HAP-1 (cell line): Measurements from ENCODE around the gene ADAM29.
"Not testable (repeated sequence)": the region's sequence is repeated elsewhere in the genome, so short reads cannot be mapped to it uniquely, and the experiment has no call there.

Experiments used
- DNase-seq, 2 experiments: peaks; one replicate each; pipeline ENCODE4 v3.0.0-alpha.2; 2016 to 2020; ENCODE audit warnings: low spot score in 2 of 2
- H3K27me3 ChIP-seq: fragments of 250-450 bp; sonication (Bioruptor Pico); 2 replicates; pipeline ENCODE4 v1.5.1; 2020; ENCODE audit warnings: low read depth, mild to moderate bottlenecking, moderate library complexity
- H3K36me3 ChIP-seq: fragments of 250-450 bp; sonication (Bioruptor Pico); replicated peaks from 2 replicates; pipeline ENCODE4 v1.5.1; 2020; ENCODE audit warnings: mild to moderate bottlenecking
- H3K4me1 ChIP-seq: fragments of 250-450 bp; sonication (Bioruptor Pico); 2 replicates; pipeline ENCODE4 v1.5.1; 2020; ENCODE audit warnings: mild to moderate bottlenecking
- H3K4me3 ChIP-seq: fragments of 250-450 bp; sonication (Bioruptor Pico); 2 replicates; pipeline ENCODE4 v1.5.1; 2020; ENCODE audit warnings: mild to moderate bottlenecking, moderate library complexity
- H3K9me3 ChIP-seq: fragments of 250-450 bp; sonication (Bioruptor Pico); 2 replicates; pipeline ENCODE4 v1.5.1; 2020; ENCODE audit warnings: mild to moderate bottlenecking, moderate library complexity
- in situ Hi-C: fragments of 300-500 bp; cut with MboI; formaldehyde crosslinking; loops from 3 replicates; pipeline ENCODE4 v1.14.3; 2020; ENCODE audit warnings: low sequenced_read_pairs, inconsistent platforms, mixed read lengths

Gene ADAM29

DNA sequence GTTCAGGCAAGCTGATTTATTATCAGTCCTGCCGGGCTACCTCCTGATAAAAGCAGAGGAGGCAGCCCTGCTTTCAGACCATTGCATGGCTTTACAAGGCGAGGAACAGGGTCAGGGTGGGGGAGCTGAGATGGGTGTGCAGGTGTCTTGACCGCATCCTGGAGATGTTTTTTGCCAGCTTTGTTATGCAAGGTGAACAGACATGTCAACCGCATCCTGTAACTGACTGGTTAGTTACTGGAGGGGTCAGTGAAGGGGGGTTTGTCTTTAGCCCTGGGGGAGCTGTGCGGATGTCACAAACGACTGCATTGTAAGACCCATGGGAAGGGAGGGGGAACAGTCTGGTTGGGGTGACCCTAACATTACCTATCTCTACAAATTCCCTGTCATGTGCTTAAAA lies 10.0 kb downstream of the ADAM29 start:
- Histone ChIP-seq H3K36me3 (no peaks in the 10 kb centered on the region), H3K9me3 (no peaks in the 10 kb centered on the region), H3K4me3 (no peak overlapping the region), H3K4me1 (no peaks in the 10 kb centered on the region), H3K27me3 (no peaks in the 10 kb centered on the region)
- DNase-seq: no peak
- in situ Hi-C loops: no loop called here

DNA sequence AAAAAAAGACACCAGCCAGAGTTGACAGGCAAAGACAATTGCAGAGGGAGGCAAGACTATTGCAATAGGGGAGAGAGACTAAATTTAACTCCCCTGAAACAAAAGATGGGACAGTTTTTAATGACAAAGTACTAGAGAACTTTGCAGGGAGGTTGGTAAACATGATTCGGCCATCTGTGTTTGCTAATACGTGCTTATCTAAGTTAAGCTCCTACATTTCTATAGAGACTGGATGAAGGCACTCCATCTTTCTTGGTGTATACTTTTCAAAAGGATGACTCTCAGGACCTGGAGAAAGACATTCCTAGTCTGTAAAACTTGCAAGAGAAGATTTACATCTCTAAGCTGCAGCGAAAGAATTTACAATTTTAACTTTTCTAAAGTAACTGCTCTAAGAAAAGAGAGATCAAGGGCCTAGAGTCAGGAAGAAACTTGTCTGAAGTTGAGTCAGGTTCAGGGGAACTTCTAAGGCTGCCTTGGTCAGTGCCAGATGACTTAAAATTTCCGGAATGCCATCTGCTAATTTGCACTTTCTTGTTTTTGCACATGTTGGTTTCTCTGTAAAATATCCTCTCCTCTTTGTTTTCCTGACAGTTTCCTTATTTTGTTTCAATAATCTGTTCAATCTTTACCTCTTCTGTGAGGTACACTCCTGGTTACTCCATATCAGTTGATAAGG lies 10.6 kb downstream of the ADAM29 start:
- no peaks in the 10 kb centered on the region for H3K9me3 ChIP-seq
- H3K27me3 ChIP-seq: no peaks in the 10 kb centered on the region
- no peak for DNase-seq
- no peaks in the 10 kb centered on the region for H3K4me1 ChIP-seq
- no peak overlapping the region for H3K4me3 ChIP-seq
- H3K36me3 ChIP-seq: no peaks in the 10 kb centered on the region
- in situ Hi-C loops: no loop called here

DNA sequence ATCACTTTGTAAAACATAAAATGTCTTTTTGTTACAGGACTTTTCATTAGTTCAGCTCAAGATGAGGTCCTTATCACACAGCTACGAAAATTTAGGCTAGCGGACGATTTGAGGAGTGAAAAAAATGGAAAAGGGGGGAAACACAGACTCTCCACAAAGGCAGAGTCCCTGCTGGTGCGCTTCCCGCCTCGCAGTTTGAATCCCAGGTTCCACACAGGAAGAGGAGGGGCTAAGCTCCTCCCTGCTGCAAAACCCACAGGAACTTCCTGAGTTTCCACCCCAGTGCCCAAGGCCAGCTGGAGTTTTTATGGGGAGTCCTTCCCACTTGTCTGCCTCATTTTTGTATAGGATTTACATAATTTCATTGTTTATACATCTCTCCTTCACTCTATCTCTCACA lies 11.2 kb downstream of the ADAM29 start:
- DNase-seq: no peak
- in situ Hi-C loops: no loop called here
- no peaks in the 10 kb centered on the region for H3K4me1 ChIP-seq
- H3K27me3 ChIP-seq: no peaks in the 10 kb centered on the region
- no peaks in the 10 kb centered on the region for H3K36me3 ChIP-seq
- no peak overlapping the region for H3K4me3 ChIP-seq
- H3K9me3 ChIP-seq: no peaks in the 10 kb centered on the region

DNA sequence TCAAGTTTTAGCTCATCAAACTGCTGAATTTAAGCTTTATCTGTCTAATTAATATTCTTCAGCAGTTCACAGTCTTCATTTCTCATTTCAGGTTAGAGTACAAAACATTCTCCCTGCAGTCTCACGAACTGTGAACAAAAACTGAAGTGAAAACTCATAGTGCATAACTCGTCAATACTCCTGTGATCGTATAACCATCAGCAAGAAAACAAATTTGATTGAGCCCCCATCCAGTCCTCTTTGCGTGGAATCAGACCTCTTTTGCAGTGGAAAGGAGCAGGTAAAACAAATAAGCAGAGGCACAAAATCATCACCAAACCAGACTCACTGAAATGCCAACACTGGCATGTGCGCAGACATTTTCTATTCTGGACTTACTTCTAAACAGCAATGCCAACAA lies 12.7 kb downstream of the ADAM29 start:
- no peak for DNase-seq
- H3K4me3 ChIP-seq: no peak overlapping the region
- H3K27me3 ChIP-seq: no peaks in the 10 kb centered on the region
- H3K9me3 ChIP-seq: no peaks in the 10 kb centered on the region
- no peaks in the 10 kb centered on the region for H3K4me1 ChIP-seq
- H3K36me3 ChIP-seq: no peaks in the 10 kb centered on the region
- in situ Hi-C loops: no loop called here

GRCh38 chr4:174933083-174933482 lies 14.9 kb downstream of the ADAM29 start:
- in situ Hi-C loops: no loop called here
- Histone ChIP-seq H3K9me3 (no peaks in the 10 kb centered on the region), H3K4me1 (no peaks in the 10 kb centered on the region), H3K36me3 (no peaks in the 10 kb centered on the region), H3K4me3 (no peak overlapping the region), H3K27me3 (no peaks in the 10 kb centered on the region)
- DNase-seq: no peak

DNA sequence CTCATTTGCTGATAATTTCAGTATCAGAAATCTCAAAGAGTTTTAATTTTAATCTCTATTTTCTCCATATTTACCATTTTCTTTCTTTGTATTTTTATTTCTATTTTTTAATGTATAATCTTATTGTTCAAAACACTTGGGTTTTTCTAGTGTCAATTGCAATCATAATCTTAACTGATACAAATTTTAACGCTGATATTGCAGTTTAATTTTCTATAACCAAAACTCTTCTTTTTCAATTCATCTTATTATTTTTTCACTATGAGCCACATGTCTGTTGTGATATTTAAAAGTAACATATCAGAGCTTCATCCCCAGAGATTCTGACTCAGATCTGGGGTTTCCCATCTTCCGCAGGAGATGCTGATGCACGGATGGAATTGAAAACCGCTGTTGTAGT lies 16.2 kb downstream of the ADAM29 start:
- Histone ChIP-seq H3K9me3 (no peaks in the 10 kb centered on the region), H3K27me3 (no peaks in the 10 kb centered on the region), H3K36me3 (no peaks in the 10 kb centered on the region), H3K4me1 (no peaks in the 10 kb centered on the region), H3K4me3 (no peak overlapping the region)
- no peak for DNase-seq
- in situ Hi-C loops: no loop called here

DNA sequence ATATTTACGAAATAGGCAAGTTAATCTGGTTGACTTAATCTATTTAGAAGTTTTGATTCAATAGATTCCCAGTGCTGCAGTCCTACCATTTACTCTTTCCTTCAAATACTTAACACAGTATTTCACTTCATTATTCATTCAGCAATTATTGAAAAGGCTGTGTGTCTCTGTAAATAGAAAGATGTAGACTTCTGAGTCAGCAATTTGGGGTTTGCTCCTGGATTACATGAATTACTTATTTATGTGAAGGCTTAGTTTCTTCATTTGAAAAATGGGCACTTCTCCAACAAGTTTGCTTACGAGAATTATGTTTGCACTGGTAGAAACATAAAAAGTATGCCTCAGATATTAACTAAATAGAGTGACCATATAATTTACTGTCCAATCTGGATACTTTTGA lies 17.4 kb downstream of the ADAM29 start:
- in situ Hi-C loops: no loop called here
- H3K36me3 ChIP-seq: no peaks in the 10 kb centered on the region
- H3K4me1 ChIP-seq: no peaks in the 10 kb centered on the region
- H3K9me3 ChIP-seq: no peaks in the 10 kb centered on the region
- DNase-seq: no peak
- no peak overlapping the region for H3K4me3 ChIP-seq
- H3K27me3 ChIP-seq: no peaks in the 10 kb centered on the region

GRCh38 chr4:174940002-174940401 lies 21.8 kb downstream of the ADAM29 start:
- no peak for DNase-seq
- Histone ChIP-seq H3K4me3 (no peak overlapping the region), H3K36me3 (no peaks in the 10 kb centered on the region), H3K27me3 (no peaks in the 10 kb centered on the region), H3K9me3 (no peaks in the 10 kb centered on the region), H3K4me1 (no peaks in the 10 kb centered on the region)
- in situ Hi-C loops: no loop called here

- Histone ChIP-seq H3K4me1 (no peaks in the 10 kb centered on the region), H3K27me3 (no peaks in the 10 kb centered on the region), H3K4me3 (no peak overlapping the region), H3K9me3 (no peaks in the 10 kb centered on the region), H3K36me3 (no peaks in the 10 kb centered on the region)
- no peak for DNase-seq
- in situ Hi-C loops: no loop called here
Measured at GRCh38 chr4:174946246-174946645, 28.1 kb downstream of the ADAM29 start.

GRCh38 chr4:174948826-174949225 lies 30.7 kb downstream of the ADAM29 start:
- Histone ChIP-seq H3K4me3 (no peak overlapping the region), H3K27me3 (no peaks in the 10 kb centered on the region), H3K4me1 (no peaks in the 10 kb centered on the region), H3K36me3 (no peaks in the 10 kb centered on the region), H3K9me3 (no peaks in the 10 kb centered on the region)
- DNase-seq: no peak
- in situ Hi-C loops: no loop called here

GRCh38 chr4:174972911-174973310 lies 54.8 kb downstream of the ADAM29 start:
- no peaks in the 10 kb centered on the region for H3K4me1 ChIP-seq
- H3K4me3 ChIP-seq: no peak overlapping the region
- in situ Hi-C loops: no loop called here
- no peaks in the 10 kb centered on the region for H3K36me3 ChIP-seq
- no peak for DNase-seq
- H3K27me3 ChIP-seq: no peaks in the 10 kb centered on the region
- H3K9me3 ChIP-seq: no peaks in the 10 kb centered on the region

DNA sequence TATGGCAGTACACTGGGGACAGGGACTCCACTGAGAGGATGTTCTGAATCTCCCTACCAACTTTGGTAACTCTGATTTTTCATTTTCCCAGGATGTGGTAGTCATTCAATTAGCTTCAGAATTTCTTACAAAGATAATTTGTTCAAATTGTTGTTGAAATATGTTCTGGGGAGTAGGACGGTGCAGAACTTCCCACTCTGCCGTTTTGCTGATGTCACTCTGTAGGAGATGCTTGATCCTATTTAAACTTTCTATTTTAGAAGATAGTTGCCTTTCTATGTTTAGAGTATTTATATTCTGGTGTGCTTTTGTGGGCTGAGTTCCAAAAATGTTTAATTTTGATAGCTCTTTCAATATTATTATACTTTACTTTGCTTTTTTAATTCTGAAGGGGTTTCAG lies 55.2 kb downstream of the ADAM29 start:
- H3K27me3 ChIP-seq: no peaks in the 10 kb centered on the region
- no peaks in the 10 kb centered on the region for H3K4me1 ChIP-seq
- no peaks in the 10 kb centered on the region for H3K36me3 ChIP-seq
- in situ Hi-C loops: no loop called here
- H3K9me3 ChIP-seq: no peaks in the 10 kb centered on the region
- no peak overlapping the region for H3K4me3 ChIP-seq
- no peak for DNase-seq

- H3K4me3 ChIP-seq: no peak overlapping the region
- no peaks in the 10 kb centered on the region for H3K36me3 ChIP-seq
- H3K9me3 ChIP-seq: no peaks in the 10 kb centered on the region
- in situ Hi-C loops: no loop called here
- DNase-seq: no peak
- H3K4me1 ChIP-seq: no peaks in the 10 kb centered on the region
- H3K27me3 ChIP-seq: no peaks in the 10 kb centered on the region
Measured at GRCh38 chr4:174983128-174983750, 65.1 kb downstream of the ADAM29 start.

DNA sequence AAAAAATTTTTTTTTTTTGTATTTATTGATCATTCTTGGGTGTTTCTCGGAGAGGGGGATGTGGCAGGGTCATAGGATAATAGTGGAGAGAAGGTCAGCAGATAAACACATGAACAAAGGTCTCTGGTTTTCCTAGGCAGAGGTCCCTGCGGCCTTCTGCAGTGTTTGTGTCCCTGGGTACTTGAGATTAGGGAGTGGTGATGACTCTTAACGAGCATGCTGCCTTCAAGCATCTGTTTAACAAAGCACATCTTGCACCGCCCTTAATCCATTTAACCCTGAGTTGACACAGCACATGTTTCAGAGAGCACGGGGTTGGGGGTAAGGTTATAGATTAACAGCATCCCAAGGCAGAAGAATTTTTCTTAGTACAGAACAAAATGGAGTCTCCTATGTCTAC lies 65.7 kb downstream of the ADAM29 start:
- H3K4me1 ChIP-seq, H3K36me3 ChIP-seq, H3K27me3 ChIP-seq, H3K4me3 ChIP-seq, DNase-seq, in situ Hi-C loops, H3K9me3 ChIP-seq: not testable (repeated sequence)

DNA sequence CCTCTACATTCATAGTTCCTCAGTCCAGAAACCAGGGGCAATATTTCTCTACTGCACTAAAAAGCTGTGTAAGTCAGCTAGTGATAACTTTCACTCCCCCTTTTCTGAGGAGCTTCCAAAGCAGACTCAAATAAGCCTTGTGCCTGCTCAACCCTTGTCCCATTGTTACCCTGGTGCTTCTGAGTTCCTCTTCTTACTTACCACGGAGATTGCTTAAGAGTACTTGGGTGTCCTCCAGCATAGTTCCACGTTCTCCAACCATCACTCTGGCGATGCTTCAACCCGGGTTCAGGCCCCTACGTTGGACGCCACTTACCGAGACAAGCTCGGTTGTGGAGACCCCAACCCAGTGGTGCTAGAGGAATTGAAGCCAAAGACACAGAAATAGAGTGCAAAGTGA lies 71.6 kb downstream of the ADAM29 start:
- H3K27me3 ChIP-seq: no peaks in the 10 kb centered on the region
- no peak for DNase-seq
- H3K36me3 ChIP-seq: no peaks in the 10 kb centered on the region
- no peaks in the 10 kb centered on the region for H3K4me1 ChIP-seq
- H3K9me3 ChIP-seq: no peaks in the 10 kb centered on the region
- H3K4me3 ChIP-seq: no peak overlapping the region
- in situ Hi-C loops: no loop called here
